Karpas-422 (cell line): ENCODE data around the gene RNU7-1. TPM values are rescaled to one million over a fixed set of nuclear protein-coding genes. Genes with fewer than 3 reads are reported as not detected.
A peak's percentile ranks its signal among the peaks of the same experiment; 100 is the strongest.

Source experiments
- DNase-seq: peaks from one replicate; pipeline ENCODE4 v3.0.0-alpha.2; 2015
- H2AFZ ChIP-seq: fragments of 200-600 bp; sonication (generic); 2 replicates; pipeline ENCODE4 v1.6.1; 2014; ENCODE audit warnings: antibody characterized with exemption, low read length, mixed read lengths
- H3K27ac ChIP-seq: fragments of 200-600 bp; sonication (generic); 2 replicates; pipeline ENCODE4 v1.5.1; 2014; ENCODE audit warnings: mild to moderate bottlenecking, low read length, moderate library complexity
- H3K27me3 ChIP-seq: fragments of 200-600 bp; sonication (generic); 2 replicates; pipeline ENCODE4 v1.6.1; 2014; ENCODE audit warnings: low read length, mixed read lengths
- H3K36me3 ChIP-seq: fragments of 200-600 bp; sonication (generic); 2 replicates; pipeline ENCODE4 v1.6.1; 2014; ENCODE audit warnings: low read length, mixed read lengths; ENCODE audit not compliant: insufficient read depth
- H3K4me1 ChIP-seq: fragments of 200-600 bp; sonication (generic); 2 replicates; pipeline ENCODE4 v1.6.1; 2014; ENCODE audit warnings: mild to moderate bottlenecking, low read length, mixed read lengths
- H3K4me2 ChIP-seq: fragments of 200-600 bp; sonication (generic); 2 replicates; pipeline ENCODE4 v1.6.1; 2014; ENCODE audit warnings: low read length, low read depth, mild to moderate bottlenecking; ENCODE audit not compliant: poor library complexity, severe bottlenecking
- H3K4me3 ChIP-seq: fragments of 200-600 bp; sonication (generic); 2 replicates; pipeline ENCODE4 v1.5.1; 2014; ENCODE audit warnings: mild to moderate bottlenecking, antibody characterized with exemption, low read length, mixed read lengths
- H3K79me2 ChIP-seq: fragments of 200-600 bp; sonication (generic); 2 replicates; pipeline ENCODE4 v1.6.1; 2014; ENCODE audit warnings: mild to moderate bottlenecking, low read length, mixed read lengths
- H3K9ac ChIP-seq: fragments of 200-600 bp; sonication (generic); 2 replicates; pipeline ENCODE4 v1.6.0; 2014; ENCODE audit warnings: low read length
- H3K9me2 ChIP-seq: fragments of 200-600 bp; sonication (generic), shearing (Covaris generic); replicated peaks from 2 replicates; pipeline ENCODE4 v1.6.0; 2014; ENCODE audit warnings: mild to moderate bottlenecking, low read length, moderate library complexity; ENCODE audit not compliant: insufficient read depth
- H3K9me3 ChIP-seq: fragments of 300-700, 200-600 bp; sonication (generic); 2 replicates; pipeline ENCODE4 v1.6.1; 2014; ENCODE audit warnings: low read length, mixed read lengths
- H4K20me1 ChIP-seq: fragments of 200-600 bp; sonication (generic); 2 replicates; pipeline ENCODE4 v1.6.1; 2014; ENCODE audit warnings: mild to moderate bottlenecking, antibody characterized with exemption, low read length, low read depth; ENCODE audit not compliant: insufficient read depth
- total RNA-seq: library from RNA; depleted of rRNA; stranded (reverse); fragments of >200 nt; shearing (Covaris generic); gene quantifications from 2 replicates; pipeline ENCODE4 v1.2.3, GENCODE V29; 2014; ENCODE audit warnings: low replicate concordance

RNU7-1 gene
- total RNA-seq, 1 experiment from 2014 or later = not detected

DNA sequence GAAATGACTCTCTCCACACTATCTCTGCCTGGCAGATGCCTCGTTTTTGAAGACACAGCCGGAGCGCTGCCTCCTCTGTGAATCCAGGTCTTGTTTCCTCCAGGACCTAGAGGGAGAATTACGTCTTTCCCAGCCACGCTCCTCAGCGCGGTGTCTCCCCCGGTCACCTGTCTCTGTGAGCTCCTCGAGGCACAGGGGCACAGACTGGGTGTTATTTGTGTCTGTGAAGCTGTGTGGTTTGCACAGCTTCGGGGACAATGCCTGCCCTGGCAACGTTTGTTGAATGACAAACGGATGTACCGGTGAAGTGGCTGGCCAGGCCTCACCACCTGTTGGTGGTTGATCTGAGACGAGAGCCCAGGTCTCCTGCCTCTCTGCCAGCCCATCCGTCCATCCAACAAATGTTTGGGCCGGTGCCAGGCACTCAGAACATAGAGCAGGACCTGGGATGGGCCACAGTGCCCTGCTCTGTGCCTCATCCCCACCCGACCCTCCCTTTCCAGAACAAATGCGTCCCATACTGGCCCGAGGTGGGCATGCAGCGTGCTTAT is 13.6 kb downstream of the RNU7-1 start:
- no peaks in the 10 kb centered on the region for H3K27me3 ChIP-seq
- no peaks in the 10 kb centered on the region for H3K9me2 ChIP-seq
- H3K9me3 ChIP-seq = no peaks in the 10 kb centered on the region
- H3K4me3 ChIP-seq = no peak overlapping the region; the same call in 1 of the 2 replicates
- H3K36me3 ChIP-seq = peaks cover 33% of the 10 kb centered on the region
- no peak for DNase-seq
- H3K27ac ChIP-seq = peak overlapping the region; percentile 97
- peaks cover 18% of the 10 kb centered on the region for H3K79me2 ChIP-seq
- H3K9ac ChIP-seq = peak overlapping the region; percentile 100
- H3K4me2 ChIP-seq = peak overlapping the region; percentile 83
- H2AFZ ChIP-seq = no peak overlapping the region
- H4K20me1 ChIP-seq = peaks cover 26% of the 10 kb centered on the region; the same call in 1 of the 2 replicates
- H3K4me1 ChIP-seq = peaks cover 100% of the 10 kb centered on the region

DNA sequence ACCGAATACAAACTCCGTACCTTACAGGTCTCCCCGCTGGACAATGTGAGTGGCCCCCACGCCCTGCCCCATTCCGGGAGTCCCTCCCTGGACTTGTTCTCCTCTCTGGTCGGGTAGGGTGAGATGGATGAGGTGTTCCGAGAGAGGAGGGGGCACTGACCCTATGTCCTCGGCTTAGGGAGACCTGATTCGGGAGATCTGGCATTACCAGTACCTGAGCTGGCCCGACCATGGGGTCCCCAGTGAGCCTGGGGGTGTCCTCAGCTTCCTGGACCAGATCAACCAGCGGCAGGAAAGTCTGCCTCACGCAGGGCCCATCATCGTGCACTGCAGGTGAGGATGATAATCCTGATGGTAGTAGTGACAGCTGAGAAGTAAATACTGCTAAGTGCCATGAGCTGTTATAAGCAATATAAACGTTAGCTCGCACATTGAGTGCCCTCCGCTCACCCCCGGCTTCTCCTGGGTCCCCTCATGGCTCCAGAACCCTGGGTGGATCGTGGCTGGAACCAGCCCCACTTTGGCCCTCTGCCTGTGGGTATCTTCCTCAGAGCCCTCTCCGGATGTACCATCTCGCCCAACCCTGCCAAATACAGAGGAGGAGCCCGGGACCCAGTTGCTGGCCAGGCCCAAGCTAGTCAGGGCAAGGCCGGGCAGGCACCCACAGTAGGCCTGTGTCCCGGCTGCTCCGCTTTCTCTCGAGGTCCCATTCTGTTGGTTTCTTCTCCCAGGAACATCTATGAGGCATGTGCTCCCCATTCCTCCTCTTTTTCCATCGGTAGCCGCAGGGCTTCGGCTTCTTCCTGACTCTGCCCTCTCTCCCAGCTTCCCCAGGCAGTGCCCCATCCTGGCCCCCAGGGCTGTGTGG is 14.4 kb downstream of the RNU7-1 start:
- peaks cover 10% of the 10 kb centered on the region for H3K79me2 ChIP-seq
- no peaks in the 10 kb centered on the region for H3K9me2 ChIP-seq
- peak overlapping the region; percentile 50 for H3K9ac ChIP-seq
- H4K20me1 ChIP-seq = peaks cover 26% of the 10 kb centered on the region; the same call in 1 of the 2 replicates
- peak overlapping the region; percentile 43; the same call in 1 of the 2 replicates for H3K4me3 ChIP-seq
- H3K4me1 ChIP-seq = peaks cover 94% of the 10 kb centered on the region
- H3K4me2 ChIP-seq = peak overlapping the region; percentile 83
- no peak overlapping the region for H2AFZ ChIP-seq
- H3K9me3 ChIP-seq = no peaks in the 10 kb centered on the region
- no peak for DNase-seq
- H3K27ac ChIP-seq = peak overlapping the region; percentile 84
- H3K36me3 ChIP-seq = peaks cover 27% of the 10 kb centered on the region; the same call in 1 of the 2 replicates
- no peaks in the 10 kb centered on the region for H3K27me3 ChIP-seq

DNA sequence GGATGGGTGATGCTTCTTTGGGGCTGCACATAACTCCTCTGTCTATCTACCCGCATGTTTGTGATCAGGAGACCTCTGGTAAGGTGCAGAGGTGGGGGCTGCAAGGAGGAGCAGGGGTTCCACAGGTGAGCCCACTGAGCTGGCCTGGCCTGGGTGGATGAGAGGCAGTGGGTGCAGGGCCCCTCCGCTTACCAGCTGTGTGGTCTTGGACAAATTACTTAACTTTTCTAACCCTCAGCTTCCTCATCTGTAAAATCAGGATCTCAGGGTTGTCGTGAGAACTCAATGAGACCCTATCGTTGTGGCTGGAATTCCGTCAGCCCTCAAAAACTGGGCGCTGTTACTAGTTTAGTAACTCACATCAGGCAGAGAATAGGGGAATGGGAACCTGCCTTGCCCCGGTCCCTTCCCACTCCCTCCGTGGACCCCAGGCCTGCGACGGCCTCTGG is 15.0 kb downstream of the RNU7-1 start:
- Histone ChIP-seq H3K27me3 (no peaks in the 10 kb centered on the region), H3K4me3 (peak overlapping the region; percentile 43), H3K4me2 (peak overlapping the region; percentile 83), H3K4me1 (peaks cover 88% of the 10 kb centered on the region), H3K36me3 (peaks cover 27% of the 10 kb centered on the region; the same call in 1 of the 2 replicates), H3K79me2 (peaks cover 8% of the 10 kb centered on the region; the same call in 1 of the 2 replicates), H4K20me1 (peaks cover 26% of the 10 kb centered on the region; the same call in 1 of the 2 replicates), H3K9ac (peak overlapping the region; percentile 50), H3K9me3 (no peaks in the 10 kb centered on the region), H3K9me2 (no peaks in the 10 kb centered on the region), H2AFZ (no peak overlapping the region), H3K27ac (peak overlapping the region; percentile 84)
- no peak for DNase-seq

DNA sequence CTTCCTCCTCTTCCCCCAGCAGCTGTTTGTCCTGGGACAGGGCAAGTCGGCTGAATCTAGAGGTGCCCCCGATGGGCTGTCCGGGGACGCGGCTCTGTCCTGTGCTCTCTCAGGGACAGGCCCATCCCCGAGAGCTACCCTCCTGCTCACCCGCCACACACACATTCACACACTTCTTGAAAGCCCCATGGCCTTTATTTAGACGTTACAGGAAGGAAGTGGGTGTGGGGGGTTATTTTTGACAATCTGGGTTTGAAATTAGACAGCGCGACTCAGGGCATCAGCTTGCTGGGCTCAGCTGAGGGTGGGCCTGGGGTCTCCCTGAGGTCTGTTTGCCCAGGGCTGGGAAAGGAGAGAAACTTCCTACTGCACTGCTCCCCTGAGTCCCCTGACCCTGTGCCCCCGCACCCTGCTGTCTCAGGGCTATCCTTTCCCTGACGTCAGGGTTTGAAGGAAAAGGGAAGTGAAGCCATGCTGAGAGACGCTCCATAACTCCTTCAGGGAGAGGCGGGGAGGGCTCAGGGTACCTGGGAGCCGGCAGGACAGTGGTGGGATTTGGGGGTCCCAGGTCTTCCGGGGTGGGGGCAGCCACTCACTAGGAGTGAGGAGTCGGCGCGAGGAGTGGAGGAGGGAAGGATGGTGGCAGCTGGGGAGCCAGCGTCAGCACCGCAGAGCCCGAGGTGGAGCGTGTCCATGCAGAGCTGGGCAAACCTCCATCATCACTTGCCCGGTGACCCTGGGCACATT is 15.6 kb downstream of the RNU7-1 start:
- peaks cover 6% of the 10 kb centered on the region; the same call in 1 of the 2 replicates for H3K79me2 ChIP-seq
- peaks cover 24% of the 10 kb centered on the region; the same call in 1 of the 2 replicates for H4K20me1 ChIP-seq
- peak; percentile 82 for DNase-seq
- H3K4me1 ChIP-seq = peaks cover 82% of the 10 kb centered on the region
- H3K9me2 ChIP-seq = no peaks in the 10 kb centered on the region
- H3K4me2 ChIP-seq = peak overlapping the region; percentile 83
- H3K36me3 ChIP-seq = peaks cover 27% of the 10 kb centered on the region; the same call in 1 of the 2 replicates
- H3K9ac ChIP-seq = peak overlapping the region; percentile 50
- peak overlapping the region; percentile 84 for H3K27ac ChIP-seq
- H3K4me3 ChIP-seq = peak overlapping the region; percentile 43
- no peaks in the 10 kb centered on the region for H3K9me3 ChIP-seq
- no peaks in the 10 kb centered on the region for H3K27me3 ChIP-seq
- H2AFZ ChIP-seq = no peak overlapping the region

DNA sequence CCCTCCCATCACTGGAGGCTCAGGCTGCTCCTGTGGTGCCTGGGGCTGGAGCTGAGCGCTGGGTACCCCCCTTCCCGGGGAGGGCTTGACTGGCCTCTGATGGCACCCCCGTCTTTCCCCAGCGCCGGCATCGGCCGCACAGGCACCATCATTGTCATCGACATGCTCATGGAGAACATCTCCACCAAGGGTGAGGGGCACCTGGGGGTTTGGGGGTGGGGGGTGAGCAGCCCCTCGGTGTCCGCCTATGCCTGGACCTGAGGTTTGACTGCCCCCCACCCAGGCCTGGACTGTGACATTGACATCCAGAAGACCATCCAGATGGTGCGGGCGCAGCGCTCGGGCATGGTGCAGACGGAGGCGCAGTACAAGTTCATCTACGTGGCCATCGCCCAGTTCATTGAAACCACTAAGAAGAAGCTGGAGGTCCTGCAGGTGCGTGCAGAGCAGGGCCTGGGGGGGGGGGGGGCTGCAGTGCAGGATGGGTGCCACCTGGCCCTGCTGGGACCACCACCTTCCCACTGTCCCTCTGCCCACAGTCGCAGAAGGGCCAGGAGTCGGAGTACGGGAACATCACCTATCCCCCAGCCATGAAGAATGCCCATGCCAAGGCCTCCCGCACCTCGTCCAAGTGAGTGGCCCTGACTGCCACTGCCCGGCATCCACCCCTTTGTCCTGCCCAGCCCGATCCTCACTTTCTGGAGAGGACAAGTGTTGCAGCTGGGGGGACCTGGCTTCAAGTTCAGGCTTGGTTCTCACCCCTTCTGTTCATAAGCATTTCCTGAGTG is 16.4 kb downstream of the RNU7-1 start:
- DNase-seq = no peak
- H3K79me2 ChIP-seq = no peaks in the 10 kb centered on the region
- H3K27ac ChIP-seq = peak overlapping the region; percentile 84
- H3K4me2 ChIP-seq = peak overlapping the region; percentile 83
- H3K9me2 ChIP-seq = no peaks in the 10 kb centered on the region
- H3K4me1 ChIP-seq = peaks cover 82% of the 10 kb centered on the region
- peak overlapping the region; percentile 50 for H3K9ac ChIP-seq
- no peaks in the 10 kb centered on the region for H3K27me3 ChIP-seq
- peaks cover 23% of the 10 kb centered on the region; the same call in 1 of the 2 replicates for H3K36me3 ChIP-seq
- H3K4me3 ChIP-seq = no peak overlapping the region
- no peak overlapping the region for H2AFZ ChIP-seq
- H3K9me3 ChIP-seq = no peaks in the 10 kb centered on the region
- H4K20me1 ChIP-seq = peaks cover 16% of the 10 kb centered on the region; the same call in 1 of the 2 replicates

DNA sequence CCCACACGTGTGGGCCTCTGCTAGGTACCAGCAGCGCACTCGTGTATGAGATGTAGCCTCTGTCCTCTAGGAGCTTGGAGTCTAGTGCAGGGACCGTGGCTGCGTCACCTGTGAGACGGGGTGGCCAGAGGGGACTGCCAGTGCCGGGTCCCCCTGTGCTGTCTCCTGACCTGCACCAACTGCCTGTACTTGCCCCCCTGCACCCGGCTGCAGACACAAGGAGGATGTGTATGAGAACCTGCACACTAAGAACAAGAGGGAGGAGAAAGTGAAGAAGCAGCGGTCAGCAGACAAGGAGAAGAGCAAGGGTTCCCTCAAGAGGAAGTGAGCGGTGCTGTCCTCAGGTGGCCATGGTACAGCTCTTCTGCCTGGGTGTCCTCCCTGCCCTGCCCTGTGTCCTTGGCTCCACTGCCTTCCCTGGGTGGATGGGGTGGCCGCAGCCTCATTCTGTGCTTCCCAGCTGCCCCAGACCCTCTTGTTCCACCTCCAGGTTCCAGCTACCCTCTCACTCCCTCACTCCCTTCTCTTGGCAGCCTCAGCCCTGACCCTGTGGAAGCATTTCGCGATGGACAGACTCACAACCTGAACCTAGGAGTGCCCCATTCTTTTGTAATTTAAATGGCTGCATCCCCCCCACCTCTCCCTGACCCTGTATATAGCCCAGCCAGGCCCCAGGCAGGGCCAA is 17.1 kb downstream of the RNU7-1 start:
- Histone ChIP-seq H3K27ac (peak overlapping the region; percentile 79), H4K20me1 (peaks cover 14% of the 10 kb centered on the region; the same call in 1 of the 2 replicates), H3K79me2 (no peaks in the 10 kb centered on the region), H3K9me3 (no peaks in the 10 kb centered on the region), H2AFZ (no peak overlapping the region), H3K27me3 (no peaks in the 10 kb centered on the region), H3K4me3 (no peak overlapping the region; the same call in 1 of the 2 replicates), H3K4me1 (peaks cover 81% of the 10 kb centered on the region), H3K36me3 (peaks cover 21% of the 10 kb centered on the region; the same call in 1 of the 2 replicates), H3K9ac (peak overlapping the region; percentile 44), H3K9me2 (no peaks in the 10 kb centered on the region), H3K4me2 (peak overlapping the region; percentile 38)
- no peak for DNase-seq

DNA sequence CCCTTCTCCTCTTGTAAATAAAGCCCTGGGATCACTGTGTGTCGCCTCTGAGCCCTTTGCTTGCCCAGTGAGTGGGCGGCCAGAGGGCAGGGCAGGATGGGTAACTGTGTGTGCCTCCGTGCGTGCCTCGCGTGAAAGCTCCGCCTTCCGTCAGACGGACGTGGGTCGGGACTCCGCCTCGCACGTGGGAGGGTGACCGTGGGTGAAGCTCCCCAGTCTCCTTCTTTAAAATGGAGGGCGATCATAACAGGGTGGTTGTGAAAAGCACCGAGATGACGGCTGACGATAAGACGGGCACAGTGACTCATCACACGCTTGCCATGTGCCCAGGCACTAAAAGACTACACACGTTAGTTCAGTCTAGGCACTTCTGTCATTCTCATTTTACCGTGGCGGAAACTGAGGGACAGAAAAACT is 17.7 kb downstream of the RNU7-1 start:
- Histone ChIP-seq H3K9ac (peak overlapping the region; percentile 44), H2AFZ (no peak overlapping the region)

More for the DNA sequence above, 17.7 kb downstream of the RNU7-1 start:
- Histone ChIP-seq H3K4me3 (no peak overlapping the region; the same call in 1 of the 2 replicates), H3K4me2 (peak overlapping the region; percentile 38), H3K4me1 (peaks cover 77% of the 10 kb centered on the region), H3K79me2 (no peaks in the 10 kb centered on the region), H3K36me3 (peaks cover 23% of the 10 kb centered on the region; the same call in 1 of the 2 replicates), H3K9me2 (no peaks in the 10 kb centered on the region), H3K27me3 (no peaks in the 10 kb centered on the region), H4K20me1 (peaks cover 14% of the 10 kb centered on the region; the same call in 1 of the 2 replicates), H3K9me3 (no peaks in the 10 kb centered on the region), H3K27ac (peak overlapping the region; percentile 79)
- peak; percentile 75 for DNase-seq
